Fibroblast of mammary gland (primary cell): ENCODE data around the gene RAD9A.
A peak's percentile ranks its signal among the peaks of the same experiment; 100 is the strongest.

Experiments
- DNase-seq: peaks from one replicate; pipeline ENCODE4 v3.0.0-alpha.2; 2010; ENCODE audit warnings: low read depth
- H3K4me3 ChIP-seq: 2 replicates; pipeline ENCODE4 v1.5.1; 2011; ENCODE audit warnings: low read depth, mild to moderate bottlenecking, low read length, moderate library complexity; ENCODE audit not compliant: control insufficient read depth
- CTCF ChIP-seq: conservative IDR thresholded peaks from 2 replicates; pipeline ENCODE4 v1.5.1; 2011; ENCODE audit warnings: low read depth, low read length, inconsistent platforms; ENCODE audit not compliant: control insufficient read depth, insufficient read depth

The RAD9A gene

DNA sequence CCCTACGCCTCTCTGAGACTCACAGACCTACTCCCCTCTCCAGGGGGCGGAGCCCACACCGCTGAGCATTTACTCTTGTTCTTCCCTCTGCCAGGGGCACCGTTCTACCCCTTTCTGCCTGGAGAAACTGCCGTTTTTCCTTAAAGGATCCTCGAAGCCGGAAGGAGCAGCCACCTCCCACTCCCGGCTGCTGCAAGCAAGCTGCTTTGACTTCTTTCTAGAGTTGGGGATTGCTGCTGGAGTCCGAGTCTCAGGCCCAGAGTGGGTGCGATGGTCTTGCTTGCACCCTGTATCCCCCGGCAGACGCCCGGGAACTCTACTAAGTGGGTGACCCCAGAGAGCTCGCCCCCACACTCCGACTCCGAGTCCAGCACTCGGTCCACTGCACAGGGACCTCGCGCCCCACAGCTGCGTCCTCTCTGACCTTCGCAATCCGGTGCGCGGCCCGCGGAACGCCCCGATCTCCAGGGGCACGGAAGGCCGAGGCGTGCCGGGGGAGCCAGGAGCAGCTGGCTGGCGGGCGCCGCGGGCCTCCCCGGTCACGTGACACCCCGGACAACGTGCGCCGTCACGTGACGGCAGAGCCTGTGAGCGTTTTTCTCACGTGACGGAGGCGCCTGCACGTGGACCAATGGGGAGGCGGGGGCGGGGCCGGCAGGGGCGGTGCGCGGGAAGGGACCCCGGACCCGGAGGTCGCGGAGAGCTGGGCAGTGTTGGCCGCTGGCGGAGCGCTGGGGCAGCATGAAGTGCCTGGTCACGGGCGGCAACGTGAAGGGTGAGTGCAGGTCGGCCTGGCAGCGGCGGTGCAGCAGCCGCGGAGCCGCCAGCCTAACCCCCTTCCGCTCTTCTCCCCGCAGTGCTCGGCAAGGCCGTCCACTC lies at the start of gene RAD9A:
RAD9A (plus strand) TSS at position 683 of the 879 bp plus-strand sequence; CDS start at position 742, 59 bp downstream.
- peak within 1 kb of the TSS; percentile 84 for H3K4me3 ChIP-seq
- DNase-seq = peak; percentile 89
- no peak for TF ChIP-seq CTCF

- no peak overlapping the region for H3K4me3 ChIP-seq
- DNase-seq = no peak
- no peak for TF ChIP-seq CTCF
These were observed 47.5 kb upstream of the RAD9A start for GRCh38 chr11:67344264-67344663.

GRCh38 chr11:67345247-67345919 lies 46.4 kb upstream of the RAD9A start:
- TF ChIP-seq CTCF = no peak
- no peak for DNase-seq
- no peak overlapping the region for H3K4me3 ChIP-seq

DNA sequence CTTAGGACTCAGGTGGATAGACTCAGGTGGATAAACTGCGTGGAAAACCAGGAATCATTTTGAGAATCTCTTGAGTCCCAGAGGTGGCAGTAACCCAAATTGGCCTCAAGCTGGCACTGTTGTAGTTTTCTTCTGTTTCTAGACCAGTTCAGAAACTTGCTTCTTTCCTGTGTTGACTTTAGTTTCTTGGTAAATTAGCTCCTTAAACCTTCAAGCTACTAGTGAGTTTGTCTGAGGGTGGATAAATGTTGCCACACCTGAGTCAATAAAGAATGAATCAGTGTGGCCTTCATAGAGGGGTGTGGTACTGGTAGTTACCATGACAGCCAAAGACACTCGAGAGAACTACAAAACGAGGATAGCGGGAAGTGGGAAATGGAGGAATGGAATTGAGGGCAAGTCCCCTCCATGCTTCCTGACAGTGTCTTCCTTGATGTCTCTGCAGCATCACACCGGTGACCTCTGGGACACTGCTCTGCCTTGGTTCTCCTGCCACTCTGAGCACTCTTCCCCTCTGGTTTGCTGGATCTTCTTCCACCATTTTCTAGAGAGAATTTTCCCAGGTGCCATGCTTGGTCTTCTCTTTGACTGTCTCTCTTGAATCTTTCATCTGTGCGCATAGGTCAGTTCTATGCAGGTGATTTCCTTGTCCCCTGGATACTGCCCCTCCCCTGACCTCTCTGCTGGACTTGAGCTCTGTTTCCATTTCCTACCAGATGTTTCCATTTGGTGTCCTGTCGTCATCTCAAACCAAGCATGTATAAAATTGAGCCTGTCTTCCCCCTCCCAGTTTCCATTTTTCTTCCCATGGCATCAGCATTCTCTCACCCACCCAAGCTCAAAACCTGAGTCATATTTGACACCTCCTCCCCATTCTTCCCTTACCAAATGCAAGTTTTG lies 45.6 kb upstream of the RAD9A start:
- DNase-seq = peak; percentile 85
- TF ChIP-seq CTCF = peak; percentile 91
- H3K4me3 ChIP-seq = no peak overlapping the region

DNA sequence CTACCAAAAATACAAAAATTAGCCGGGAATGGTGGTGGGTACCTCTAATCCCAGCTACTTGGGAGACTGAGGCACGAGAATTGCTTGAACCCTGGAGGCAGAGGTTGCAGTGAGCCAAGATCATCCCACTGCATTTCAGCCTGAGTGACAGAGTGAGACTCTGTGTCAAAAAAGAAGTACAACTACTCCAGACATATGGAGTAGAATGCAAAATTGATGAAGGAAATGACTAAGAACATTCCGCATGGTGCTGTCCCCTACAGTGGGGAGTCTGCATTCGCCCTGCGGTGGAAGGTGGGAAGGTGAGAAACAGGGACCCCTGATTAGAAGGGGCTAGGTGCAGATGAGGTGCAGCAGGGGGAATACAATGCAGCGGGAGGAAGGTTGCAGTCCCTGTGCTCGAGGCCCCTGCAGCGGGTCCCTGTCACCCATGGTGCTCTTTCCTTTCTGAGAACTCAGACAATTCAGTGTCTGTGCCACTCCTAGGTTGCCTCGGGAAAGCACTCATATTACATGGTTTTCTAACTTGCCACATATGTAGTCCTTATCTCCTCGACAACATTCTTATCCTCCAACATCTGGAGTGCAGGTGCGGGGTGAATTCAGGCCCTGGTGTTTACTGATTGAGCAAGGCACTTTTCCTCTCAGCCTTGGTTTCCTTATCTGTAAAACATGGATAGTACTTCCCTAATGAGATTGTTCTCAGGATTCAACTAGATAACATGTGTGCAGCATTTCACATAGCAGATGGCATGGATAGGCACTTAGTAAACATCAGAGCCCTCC lies 43.6 kb upstream of the RAD9A start:
- peak; percentile 61 for DNase-seq

More for the DNA sequence above, 43.6 kb upstream of the RAD9A start:
- TF ChIP-seq CTCF = no peak
- no peak overlapping the region for H3K4me3 ChIP-seq
